ENCODE data around the gene DCC. TPM values are rescaled to one million over a fixed set of nuclear protein-coding genes. Genes with fewer than 3 reads are reported as not detected.

Gene DCC
- total RNA-seq, 1 donor from 2014 or later = 0.24 TPM

DNA sequence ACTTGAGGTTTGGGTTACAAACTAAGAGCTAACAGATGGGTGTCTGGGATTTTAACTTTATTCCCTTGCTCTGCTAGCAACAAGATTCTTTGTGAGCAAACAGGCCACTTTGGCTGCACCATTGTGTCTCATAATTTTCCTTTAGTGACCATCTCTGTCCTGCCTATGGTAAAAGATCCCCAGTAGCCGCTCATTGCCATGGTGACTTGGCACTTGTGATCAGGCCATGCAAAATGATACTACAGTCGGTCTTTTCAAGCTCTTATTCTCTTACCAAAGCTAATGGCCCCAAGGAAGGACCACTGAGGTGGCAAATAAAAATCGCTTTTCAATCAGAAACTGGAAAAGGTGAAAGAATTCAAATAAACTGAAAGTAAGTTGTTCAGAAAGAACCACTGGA, 1047.6 kb downstream of the DCC start:
- DNase-seq (ENCODE audit: extremely low spot score, unreplicated experiment) = no peak
- Mint-ChIP-seq H3K4me1 (ENCODE audit: unreplicated experiment) (no peaks in the 10 kb centered on the region), H3K9me3 (ENCODE audit: unreplicated experiment) (no peaks in the 10 kb centered on the region), H3K4me3 (ENCODE audit: unreplicated experiment) (no peak overlapping the region), H3K36me3 (ENCODE audit: unreplicated experiment) (no peaks in the 10 kb centered on the region), H3K27ac (ENCODE audit: unreplicated experiment) (no peak overlapping the region), H3K27me3 (ENCODE audit: unreplicated experiment) (no peaks in the 10 kb centered on the region)
- no peak for TF ChIP-seq CTCF (IDR thresholded peaks at IDR 0.05)

GRCh38 chr18:53402670-53403069, 1062.7 kb downstream of the DCC start:
- H3K4me3 Mint-ChIP-seq (ENCODE audit: unreplicated experiment) = no peak overlapping the region
- no peaks in the 10 kb centered on the region for H3K9me3 Mint-ChIP-seq (ENCODE audit: unreplicated experiment)
- DNase-seq (ENCODE audit: extremely low spot score, unreplicated experiment) = no peak
- H3K4me1 Mint-ChIP-seq (ENCODE audit: unreplicated experiment) = no peaks in the 10 kb centered on the region
- no peak for TF ChIP-seq CTCF (IDR thresholded peaks at IDR 0.05)
- no peak overlapping the region for H3K27ac Mint-ChIP-seq (ENCODE audit: unreplicated experiment)
- no peaks in the 10 kb centered on the region for H3K27me3 Mint-ChIP-seq (ENCODE audit: unreplicated experiment)
- no peaks in the 10 kb centered on the region for H3K36me3 Mint-ChIP-seq (ENCODE audit: unreplicated experiment)

- no peak overlapping the region for H3K27ac Mint-ChIP-seq (ENCODE audit: unreplicated experiment)
- no peaks in the 10 kb centered on the region for H3K36me3 Mint-ChIP-seq (ENCODE audit: unreplicated experiment)
- TF ChIP-seq CTCF (IDR thresholded peaks at IDR 0.05) = no peak
- no peak for DNase-seq (ENCODE audit: extremely low spot score, unreplicated experiment)
- no peaks in the 10 kb centered on the region for H3K4me1 Mint-ChIP-seq (ENCODE audit: unreplicated experiment)
- H3K4me3 Mint-ChIP-seq (ENCODE audit: unreplicated experiment) = no peak overlapping the region
- H3K9me3 Mint-ChIP-seq (ENCODE audit: unreplicated experiment) = no peaks in the 10 kb centered on the region
- no peaks in the 10 kb centered on the region for H3K27me3 Mint-ChIP-seq (ENCODE audit: unreplicated experiment)
Observed at GRCh38 chr18:53408271-53408670, 1068.3 kb downstream of the DCC start.

GRCh38 chr18:53411511-53411910, 1071.5 kb downstream of the DCC start:
- no peaks in the 10 kb centered on the region for H3K27me3 Mint-ChIP-seq (ENCODE audit: unreplicated experiment)

GRCh38 chr18:53417003-53417402, 1077.0 kb downstream of the DCC start:
- no peaks in the 10 kb centered on the region for H3K36me3 Mint-ChIP-seq (ENCODE audit: unreplicated experiment)
- no peaks in the 10 kb centered on the region for H3K27me3 Mint-ChIP-seq (ENCODE audit: unreplicated experiment)
- no peak overlapping the region for H3K4me3 Mint-ChIP-seq (ENCODE audit: unreplicated experiment)
- H3K9me3 Mint-ChIP-seq (ENCODE audit: unreplicated experiment) = no peaks in the 10 kb centered on the region
- no peak overlapping the region for H3K27ac Mint-ChIP-seq (ENCODE audit: unreplicated experiment)
- no peak for DNase-seq (ENCODE audit: extremely low spot score, unreplicated experiment)
- H3K4me1 Mint-ChIP-seq (ENCODE audit: unreplicated experiment) = no peaks in the 10 kb centered on the region
- TF ChIP-seq CTCF (IDR thresholded peaks at IDR 0.05) = no peak

More at GRCh38 chr18:53411511-53411910, 1071.5 kb downstream of the DCC start:
- H3K4me1 Mint-ChIP-seq (ENCODE audit: unreplicated experiment) = no peaks in the 10 kb centered on the region
- no peak overlapping the region for H3K27ac Mint-ChIP-seq (ENCODE audit: unreplicated experiment)
- no peaks in the 10 kb centered on the region for H3K9me3 Mint-ChIP-seq (ENCODE audit: unreplicated experiment)
- H3K4me3 Mint-ChIP-seq (ENCODE audit: unreplicated experiment) = no peak overlapping the region
- no peaks in the 10 kb centered on the region for H3K36me3 Mint-ChIP-seq (ENCODE audit: unreplicated experiment)
- no peak for DNase-seq (ENCODE audit: extremely low spot score, unreplicated experiment)
- TF ChIP-seq CTCF (IDR thresholded peaks at IDR 0.05) = no peak
